IPS-18c (cell line): ENCODE results near the gene PAQR5.
"Not testable (repeated sequence)": the region's sequence is repeated elsewhere in the genome, so short reads cannot be mapped to it uniquely, and the experiment has no call there.

Experiments used
- H3K4me3 ChIP-seq: 2 replicates; pipeline ENCODE4 v1.7.0; 2013; ENCODE audit warnings: low read depth, mild to moderate bottlenecking, low read length, moderate library complexity; ENCODE audit not compliant: insufficient read depth
- H3K9me3 ChIP-seq: one replicate; pipeline ENCODE4 v1.6.1; 2013; ENCODE audit warnings: mild to moderate bottlenecking, low read length, moderate library complexity; ENCODE audit not compliant: control insufficient read depth, insufficient read depth

PAQR5 gene

GRCh38 chr15:69328739-69329138, 30.0 kb downstream of the PAQR5 start:
- Histone ChIP-seq H3K9me3 (no peaks in the 10 kb centered on the region), H3K4me3 (no peak overlapping the region)

GRCh38 chr15:69337138-69337537, 38.4 kb downstream of the PAQR5 start:
- H3K9me3 ChIP-seq = peaks cover 3% of the 10 kb centered on the region

GRCh38 chr15:69338535-69339213, 40.0 kb downstream of the PAQR5 start:
- H3K9me3 ChIP-seq = peaks cover 3% of the 10 kb centered on the region
- H3K4me3 ChIP-seq = no peak overlapping the region

More at GRCh38 chr15:69337138-69337537, 38.4 kb downstream of the PAQR5 start:
- no peak overlapping the region for H3K4me3 ChIP-seq

GRCh38 chr15:69339214-69339543, 40.5 kb downstream of the PAQR5 start:
- H3K9me3 ChIP-seq, H3K4me3 ChIP-seq: not testable (repeated sequence)

GRCh38 chr15:69340243-69340900, 41.7 kb downstream of the PAQR5 start:
- Histone ChIP-seq H3K4me3 (no peak overlapping the region), H3K9me3 (peaks cover 3% of the 10 kb centered on the region)

GRCh38 chr15:69341356-69341755, 42.6 kb downstream of the PAQR5 start:
- peaks cover 3% of the 10 kb centered on the region for H3K9me3 ChIP-seq
- no peak overlapping the region for H3K4me3 ChIP-seq

GRCh38 chr15:69342460-69343076, 43.9 kb downstream of the PAQR5 start:
- Histone ChIP-seq H3K4me3 (no peak overlapping the region; the same call in 1 of the 2 replicates), H3K9me3 (peaks cover 3% of the 10 kb centered on the region)

- Histone ChIP-seq H3K9me3 (peaks cover 3% of the 10 kb centered on the region), H3K4me3 (no peak overlapping the region)
These were observed 44.4 kb downstream of the PAQR5 start for GRCh38 chr15:69343133-69343532.

GRCh38 chr15:69344238-69344637, 45.5 kb downstream of the PAQR5 start:
- no peak overlapping the region for H3K4me3 ChIP-seq
- H3K9me3 ChIP-seq = peaks cover 3% of the 10 kb centered on the region

GRCh38 chr15:69346112-69346511, 47.4 kb downstream of the PAQR5 start:
- Histone ChIP-seq H3K9me3 (peaks cover 3% of the 10 kb centered on the region), H3K4me3 (no peak overlapping the region)

GRCh38 chr15:69351333-69351732, 52.6 kb downstream of the PAQR5 start:
- no peaks in the 10 kb centered on the region for H3K9me3 ChIP-seq
- no peak overlapping the region for H3K4me3 ChIP-seq

GRCh38 chr15:69351884-69352283, 53.2 kb downstream of the PAQR5 start:
- Histone ChIP-seq H3K4me3 (no peak overlapping the region), H3K9me3 (no peaks in the 10 kb centered on the region)

- H3K4me3 ChIP-seq = no peak overlapping the region
- H3K9me3 ChIP-seq = no peaks in the 10 kb centered on the region
These were observed 59.4 kb downstream of the PAQR5 start for GRCh38 chr15:69357773-69358771.

GRCh38 chr15:69358850-69359249, 60.1 kb downstream of the PAQR5 start:
- Histone ChIP-seq H3K4me3 (no peak overlapping the region), H3K9me3 (no peaks in the 10 kb centered on the region)

- Histone ChIP-seq H3K9me3 (no peaks in the 10 kb centered on the region), H3K4me3 (no peak overlapping the region)
These were observed 61.0 kb downstream of the PAQR5 start for GRCh38 chr15:69359722-69360121.

GRCh38 chr15:69360642-69361041, 61.9 kb downstream of the PAQR5 start:
- Histone ChIP-seq H3K4me3 (no peak overlapping the region), H3K9me3 (no peaks in the 10 kb centered on the region)

GRCh38 chr15:69367236-69367635, 68.5 kb downstream of the PAQR5 start:
- no peak overlapping the region for H3K4me3 ChIP-seq
- no peaks in the 10 kb centered on the region for H3K9me3 ChIP-seq
